GM18873 (cell line): ENCODE results near the gene ZNF100.
"Not testable (repeated sequence)": the region's sequence is repeated elsewhere in the genome, so short reads cannot be mapped to it uniquely, and the experiment has no call there.

Experiments used
- ATAC-seq: cut with Tn5 transposase; IDR thresholded peaks from one replicate; pipeline ENCODE4 v1.9.1; 2021; ENCODE audit warnings: mild to moderate bottlenecking, moderate library complexity, moderate number of reproducible peaks; ENCODE audit not compliant: unreplicated experiment, low FRiP score

ZNF100 gene

GRCh38 chr19:21767065-21767800 lies at the start of gene ZNF100:
Gene ZNF100 (minus strand): TSS chr19:21767579. CDS start chr19:21767429, 150 bp downstream.
- peak; percentile 86 for ATAC-seq

DNA sequence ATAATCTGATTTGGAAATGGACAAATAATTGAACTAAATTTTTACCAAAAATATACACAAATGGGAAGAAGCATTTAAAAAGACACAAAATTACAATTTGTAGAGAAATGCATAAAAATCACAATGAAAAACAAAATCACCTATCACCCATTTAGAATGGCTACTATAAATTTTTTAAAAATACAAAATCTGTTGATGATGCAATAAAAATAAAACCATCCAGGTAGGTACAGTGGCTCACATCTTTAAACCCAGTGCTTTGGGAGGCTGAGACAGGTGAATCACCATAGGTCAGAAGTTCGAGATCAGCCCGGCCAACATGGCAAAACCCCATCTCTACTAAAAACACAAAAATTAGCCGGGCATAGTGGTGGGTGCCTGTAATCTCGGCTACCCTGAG lies 45.1 kb upstream of the ZNF100 start:
- ATAC-seq, result no peak

DNA sequence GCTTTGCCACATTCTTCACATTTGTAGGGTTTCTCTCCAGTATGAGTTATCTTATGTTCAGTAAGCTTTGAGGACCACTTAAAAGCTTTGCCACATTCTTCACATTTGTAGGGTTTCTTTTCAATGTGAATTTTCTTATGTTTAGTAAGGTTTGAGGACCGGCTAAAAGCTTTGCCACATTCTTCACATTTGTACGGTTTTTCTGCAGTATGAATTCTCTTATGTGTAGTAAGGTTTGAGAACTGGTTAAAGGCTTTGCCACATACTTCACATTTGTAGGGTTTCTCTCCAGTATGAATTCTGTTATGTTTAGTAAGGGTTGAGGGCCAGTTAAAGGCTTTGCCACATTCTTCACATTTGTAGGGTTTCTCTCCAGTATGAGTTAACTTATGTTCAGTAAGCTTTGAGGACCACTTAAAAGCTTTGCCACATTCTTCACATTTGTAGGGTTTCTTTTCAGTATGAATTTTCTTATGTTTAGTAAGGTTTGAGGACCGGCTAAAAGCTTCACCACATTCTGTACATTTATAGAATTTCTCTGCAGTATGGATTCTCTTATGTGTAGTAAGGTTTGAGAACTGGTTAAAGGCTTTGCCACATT lies 41.1 kb upstream of the ZNF100 start:
- ATAC-seq, result not testable (repeated sequence)

DNA sequence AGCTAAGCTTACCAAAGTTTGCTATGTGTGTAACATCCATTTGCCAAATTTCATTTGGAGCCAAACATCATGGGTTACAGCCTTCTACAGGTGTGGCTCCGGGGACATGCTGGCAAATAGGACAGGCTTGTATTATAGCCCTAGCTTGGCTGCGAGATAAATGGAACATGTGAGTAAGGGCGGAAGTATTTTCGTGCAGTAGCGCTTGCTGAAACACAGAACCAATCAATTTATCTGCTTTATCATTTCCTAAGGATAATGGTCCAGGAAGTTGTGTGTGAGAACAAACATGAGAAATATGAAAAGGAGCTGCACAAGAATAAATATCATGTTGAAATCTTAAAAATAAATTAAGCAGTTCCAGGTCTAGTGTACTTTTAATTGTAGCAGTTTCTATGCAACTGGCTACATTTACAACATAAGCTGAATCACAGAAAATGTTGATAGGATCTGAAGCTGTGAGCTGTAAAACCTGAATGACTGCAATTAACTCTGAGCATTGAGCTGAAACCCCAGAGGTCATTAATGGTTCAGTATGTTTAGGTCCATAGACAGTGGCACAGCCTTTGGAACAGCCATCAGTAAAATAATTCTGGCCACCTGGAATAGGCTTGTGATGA lies 22.2 kb upstream of the ZNF100 start:
- no peak for ATAC-seq

DNA sequence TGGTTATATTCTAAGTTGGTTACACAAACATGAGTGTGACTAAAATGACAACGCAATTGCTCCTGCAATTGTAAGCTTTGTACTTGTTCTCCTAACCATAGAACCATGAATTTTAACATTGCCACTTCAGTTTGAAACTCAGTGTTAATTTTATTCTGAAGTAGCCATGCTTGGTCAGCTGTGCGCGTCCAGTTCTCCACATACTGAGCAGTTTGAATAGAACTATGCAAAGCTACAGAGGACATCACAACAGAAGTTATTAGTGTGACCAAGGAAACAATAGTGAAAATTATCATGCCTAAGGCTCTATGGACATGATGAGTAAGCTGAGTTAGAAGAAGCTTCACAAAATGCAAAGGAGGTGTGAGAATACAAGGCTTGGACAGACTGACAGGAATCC lies 19.6 kb upstream of the ZNF100 start:
- no peak for ATAC-seq

- not testable (repeated sequence) for ATAC-seq
Observed at GRCh38 chr19:21775792-21776191, 8.4 kb upstream of the ZNF100 start.

- not testable (repeated sequence) for ATAC-seq
Observed at GRCh38 chr19:21766705-21767064, 694 bp downstream of the ZNF100 start.

DNA sequence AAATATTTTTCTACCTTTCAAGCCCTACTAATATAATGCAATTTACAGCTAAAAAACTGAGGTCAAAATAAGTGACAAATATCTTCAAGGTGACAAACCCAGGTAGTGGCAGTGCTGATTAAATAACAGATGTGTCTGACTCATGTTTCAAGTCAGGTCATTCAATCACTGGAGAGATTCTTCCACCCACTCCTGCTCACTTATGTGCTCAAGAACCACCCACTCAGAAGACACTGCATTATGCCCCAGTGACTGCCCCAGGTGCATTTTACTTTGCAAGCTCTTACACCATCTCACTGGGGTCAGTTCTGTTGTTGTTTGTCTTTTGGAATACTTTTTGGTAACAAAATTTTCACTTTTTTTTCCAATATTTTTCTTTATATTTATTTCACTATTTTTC lies 2.2 kb downstream of the ZNF100 start:
- ATAC-seq, result no peak

- not testable (repeated sequence) for ATAC-seq
Observed at GRCh38 chr19:21761547-21761946, 5.8 kb downstream of the ZNF100 start.

GRCh38 chr19:21758296-21758695 lies 9.1 kb downstream of the ZNF100 start:
- no peak for ATAC-seq

DNA sequence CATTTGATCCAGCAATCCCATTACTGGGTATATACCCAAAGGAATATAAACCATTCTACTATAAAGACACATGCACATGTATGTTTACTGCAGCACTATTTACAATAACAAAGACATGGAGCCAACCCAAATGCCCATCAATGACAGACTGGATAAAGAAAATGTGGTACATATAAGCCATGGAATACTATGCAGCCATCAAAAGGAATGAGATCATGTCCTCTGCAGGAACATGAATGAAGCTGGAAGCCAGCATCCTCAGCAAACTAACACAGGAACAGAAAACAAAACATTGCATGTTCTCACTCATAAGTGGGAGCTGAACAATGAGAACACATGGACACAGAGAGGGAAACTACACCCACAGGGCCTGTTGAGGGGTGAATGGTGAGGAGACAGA lies 11.8 kb downstream of the ZNF100 start:
- not testable (repeated sequence) for ATAC-seq

DNA sequence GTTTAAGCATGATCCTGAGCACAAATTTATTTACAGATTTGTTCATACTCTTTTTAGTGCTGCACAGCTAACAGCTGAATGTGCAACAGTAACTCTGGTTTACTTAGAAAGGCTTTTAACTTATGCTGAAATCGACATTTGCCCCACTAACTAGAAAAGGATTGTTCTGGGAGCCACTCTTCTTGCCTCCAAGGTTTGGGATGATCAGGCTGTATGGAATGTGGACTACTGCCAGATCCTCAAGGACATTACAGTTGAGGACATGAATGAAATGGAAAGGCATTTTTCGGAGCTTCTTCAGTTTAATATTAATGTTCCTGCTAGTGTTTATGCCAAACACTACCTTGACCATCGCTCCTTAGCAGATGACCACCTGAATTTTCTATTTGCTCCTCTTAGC lies 16.0 kb downstream of the ZNF100 start:
- no peak for ATAC-seq

GRCh38 chr19:21750586-21751128 lies 16.7 kb downstream of the ZNF100 start:
- no peak for ATAC-seq

- ATAC-seq, result no peak
Observed at GRCh38 chr19:21749090-21749489, 18.3 kb downstream of the ZNF100 start.

DNA sequence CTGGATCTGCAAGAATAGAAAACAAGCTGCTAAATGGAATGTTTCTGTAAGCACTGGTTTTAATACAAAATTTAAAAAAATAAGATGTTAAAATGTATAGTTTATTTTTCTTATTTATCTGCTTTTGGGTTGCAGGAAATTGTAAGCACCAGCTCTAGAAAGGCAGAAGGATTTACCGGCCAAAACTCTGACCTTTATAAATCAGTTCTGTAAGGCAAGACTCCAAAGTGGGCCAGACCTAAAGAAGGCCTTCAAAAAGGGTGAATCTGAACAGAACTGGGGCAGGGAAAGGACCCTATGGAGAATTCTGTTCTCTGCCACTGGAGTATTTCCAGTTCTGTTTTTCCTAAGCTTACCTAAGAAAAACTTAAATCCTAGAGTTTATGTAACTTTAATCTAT lies 19.3 kb downstream of the ZNF100 start:
- ATAC-seq, result no peak

DNA sequence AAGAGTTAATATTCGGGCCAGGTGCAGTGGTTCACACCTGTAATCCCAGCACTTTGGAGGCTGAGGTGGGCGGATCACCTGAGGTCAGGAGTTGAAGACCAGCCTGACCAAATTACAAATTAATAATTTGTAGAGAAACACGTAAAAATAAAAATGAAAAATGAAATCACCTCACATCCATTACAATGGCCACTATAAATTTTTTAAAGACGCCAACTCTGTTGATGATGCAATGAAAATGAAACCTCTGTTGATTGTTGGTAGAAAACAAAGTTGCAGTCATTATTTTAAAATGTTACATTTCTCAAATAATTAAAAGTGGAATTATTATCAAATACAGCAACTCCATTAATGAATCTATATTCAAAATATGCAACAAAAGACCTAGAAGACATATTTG lies 26.8 kb downstream of the ZNF100 start:
- no peak for ATAC-seq

DNA sequence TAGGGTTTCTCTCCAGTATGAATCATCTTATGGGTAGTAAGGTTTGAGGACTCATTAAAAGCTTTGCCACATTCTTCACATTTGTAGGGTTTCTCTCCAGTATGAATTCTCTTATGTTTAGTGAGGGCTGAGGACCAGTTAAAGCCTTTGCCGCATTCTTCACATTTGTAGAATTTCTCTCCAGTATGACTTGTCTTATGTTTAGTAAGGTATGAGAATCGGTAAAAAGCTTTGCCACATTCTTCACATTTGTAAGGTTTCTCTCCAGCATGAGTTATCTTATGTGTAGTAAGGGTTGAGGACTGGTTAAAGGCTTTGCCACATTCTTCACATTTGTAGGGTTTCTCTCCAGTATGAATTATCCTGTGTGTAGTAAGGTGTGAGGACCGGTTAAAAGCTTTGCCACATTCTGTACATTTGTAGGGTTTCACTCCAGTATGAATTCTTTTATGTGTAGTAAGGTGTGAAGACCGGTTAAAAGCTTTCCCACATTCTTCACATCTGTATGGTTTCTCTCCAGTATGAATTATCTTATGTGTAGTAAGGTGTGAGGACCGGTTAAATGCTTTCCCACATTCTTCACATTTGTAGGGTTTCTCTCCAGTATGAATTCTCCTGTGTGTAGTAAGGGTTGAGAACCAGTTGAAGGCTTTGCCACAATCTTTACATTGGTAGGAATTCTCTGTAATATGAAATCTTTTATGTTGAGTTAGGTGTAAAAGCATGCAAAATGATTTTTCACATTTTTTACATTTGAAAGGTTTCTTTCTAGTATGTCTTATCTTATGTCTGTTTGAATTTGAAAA lies 40.2 kb downstream of the ZNF100 start:
- not testable (repeated sequence) for ATAC-seq

DNA sequence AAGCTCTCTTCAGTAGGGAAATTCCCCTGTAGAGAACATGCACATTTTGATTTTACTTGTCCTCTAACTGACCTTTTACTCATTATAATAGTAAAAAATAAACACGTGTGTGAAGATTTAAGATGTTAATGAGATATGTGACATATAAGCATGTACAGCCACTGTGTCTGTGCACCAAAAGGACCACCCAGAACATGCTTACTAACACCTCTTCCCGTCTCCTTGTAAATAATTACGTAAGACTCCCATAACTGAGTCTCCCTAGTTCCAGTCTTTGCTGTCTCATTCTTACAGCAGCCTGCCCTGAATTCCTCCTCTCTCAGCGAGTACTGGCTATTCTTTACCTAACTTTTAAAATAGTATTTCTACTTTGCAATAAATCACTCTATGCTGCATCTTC lies 53.6 kb downstream of the ZNF100 start:
- ATAC-seq, result no peak

GRCh38 chr19:21709464-21709863 lies 57.9 kb downstream of the ZNF100 start:
- ATAC-seq, result no peak

- not testable (repeated sequence) for ATAC-seq
Observed at GRCh38 chr19:21707878-21708277, 59.5 kb downstream of the ZNF100 start.

GRCh38 chr19:21707065-21707464 lies 60.3 kb downstream of the ZNF100 start:
- ATAC-seq, result no peak
